ENCODE data around the gene CYP1B1. TPM values are rescaled to one million over a fixed set of nuclear protein-coding genes. Genes with fewer than 3 reads are reported as not detected.

Gene CYP1B1
- total RNA-seq, 4 donors from 2014 or later = 10.4 to 42.2 (median 18.4) TPM

- peak overlapping the region in 1 of 3 donors; percentile 28 for H3K27ac ChIP-seq
- no peaks in the 10 kb centered on the region for H3K36me3 ChIP-seq
- intact Hi-C loops (cut with DNase I) = no loop called here
- peaks cover 14 to 25% of the 10 kb centered on the region in 2 donors for H3K4me1 ChIP-seq
- TF ChIP-seq POLR2A (IDR thresholded peaks at IDR 0.05) (no peak), CTCF (IDR thresholded peaks at IDR 0.05) (no peak)
- 52% methylated on average over 11 of the region's 11 CpGs for WGBS, 2 donors
- peaks cover 3% of the 10 kb centered on the region for H3K27me3 ChIP-seq
- H3K9me3 ChIP-seq = no peaks in the 10 kb centered on the region
- DNase-seq = peak; percentile 77 to 79
- H3K4me3 ChIP-seq (replicated peaks in 1 of 3) = no peak overlapping the region
Observed at GRCh38 chr2:38079116-38080052, 3.4 kb upstream of the CYP1B1 start.

- intact Hi-C loops (cut with DNase I) = no loop called here
- Histone ChIP-seq H3K27me3 (peaks cover 3% of the 10 kb centered on the region), H3K27ac (peak overlapping the region in 2 of 3 donors; percentile 66 to 72), H3K4me1 (peaks cover 14 to 33% of the 10 kb centered on the region in 2 donors), H3K9me3 (no peaks in the 10 kb centered on the region), H3K36me3 (no peaks in the 10 kb centered on the region), H3K4me3 (replicated peaks in 1 of 3) (peak overlapping the region in 2 of 3 donors; percentile 22 to 43)
- no peak for DNase-seq
- TF ChIP-seq CTCF (IDR thresholded peaks at IDR 0.05) = no peak
- no peak for TF ChIP-seq POLR2A (IDR thresholded peaks at IDR 0.05)
- WGBS, 2 donors = 42% methylated on average over 12 of the region's 12 CpGs
Observed at GRCh38 chr2:38077431-38077769, 1.4 kb upstream of the CYP1B1 start.

- no peak for TF ChIP-seq CTCF (IDR thresholded peaks at IDR 0.05)
- TF ChIP-seq POLR2A (IDR thresholded peaks at IDR 0.05) = no peak
- intact Hi-C loops (cut with DNase I) = no loop called here
- peak overlapping the region; percentile 39 to 72 (median 66) for H3K27ac ChIP-seq
- WGBS, 2 donors = 0 to 1% methylated on average over 5 to 28 of the region's 76 CpGs
- no peaks in the 10 kb centered on the region for H3K36me3 ChIP-seq
- H3K4me1 ChIP-seq = peaks cover 14 to 33% of the 10 kb centered on the region in 2 donors
- H3K9me3 ChIP-seq = no peaks in the 10 kb centered on the region
- DNase-seq = peak; percentile 59 to 66
- H3K27me3 ChIP-seq = peaks cover 3% of the 10 kb centered on the region
- peak overlapping the region in 2 of 3 donors; percentile 22 to 43 for H3K4me3 ChIP-seq (replicated peaks in 1 of 3)
Observed at GRCh38 chr2:38076710-38077430, 919 bp upstream of the CYP1B1 start.

GRCh38 chr2:38076152-38076709, 280 bp upstream of the CYP1B1 start:
- DNase-seq = peak; percentile 69 to 72
- TF ChIP-seq CTCF (IDR thresholded peaks at IDR 0.05) (peak in 4 of 6 experiments; percentile 21 to 45 (median 42)), POLR2A (IDR thresholded peaks at IDR 0.05) (no peak)
- H3K27me3 ChIP-seq = peaks cover 3% of the 10 kb centered on the region
- 1% methylated on average over 30 of the region's 51 CpGs; no CpG with 5 or more reads in 1 of the 2 donors for WGBS, 2 donors
- peak overlapping the region; percentile 22 to 43 (median 23) for H3K4me3 ChIP-seq (replicated peaks in 1 of 3)
- H3K4me1 ChIP-seq = peaks cover 14 to 33% of the 10 kb centered on the region in 2 donors
- H3K27ac ChIP-seq = peak overlapping the region in 2 of 3 donors; percentile 66 to 72
- no peaks in the 10 kb centered on the region for H3K36me3 ChIP-seq
- intact Hi-C loops (cut with DNase I) = no loop called here
- no peaks in the 10 kb centered on the region for H3K9me3 ChIP-seq

Measured in thyroid gland (tissue), 4 donors.